Esophagus squamous epithelium (tissue), 4 donors: Measurements from ENCODE around the gene CPLX3.

Experiments used
- POLR2A ChIP-seq, 4 donors: fragments of 450-650 bp; IDR thresholded peaks; one replicate each; pipeline ENCODE4 v1.6.1; 2017; ENCODE audit warnings: antibody characterized with exemption in 4 of 4, mild to moderate bottlenecking in 4 of 4, moderate library complexity in 3 of 4
- TF ChIP-seq, protein P1 (sequence below), 6 experiments: fragments of 450-650 bp in 4 of 6; fragments of 200-600 bp in 2 of 6; sonication (generic) in 2 of 6; IDR thresholded peaks; one replicate each; pipeline ENCODE4 v1.5.1; 2016 to 2019; ENCODE audit warnings: antibody characterized with exemption in 6 of 6, mild to moderate bottlenecking in 4 of 6, moderate library complexity in 4 of 6

DNA sequence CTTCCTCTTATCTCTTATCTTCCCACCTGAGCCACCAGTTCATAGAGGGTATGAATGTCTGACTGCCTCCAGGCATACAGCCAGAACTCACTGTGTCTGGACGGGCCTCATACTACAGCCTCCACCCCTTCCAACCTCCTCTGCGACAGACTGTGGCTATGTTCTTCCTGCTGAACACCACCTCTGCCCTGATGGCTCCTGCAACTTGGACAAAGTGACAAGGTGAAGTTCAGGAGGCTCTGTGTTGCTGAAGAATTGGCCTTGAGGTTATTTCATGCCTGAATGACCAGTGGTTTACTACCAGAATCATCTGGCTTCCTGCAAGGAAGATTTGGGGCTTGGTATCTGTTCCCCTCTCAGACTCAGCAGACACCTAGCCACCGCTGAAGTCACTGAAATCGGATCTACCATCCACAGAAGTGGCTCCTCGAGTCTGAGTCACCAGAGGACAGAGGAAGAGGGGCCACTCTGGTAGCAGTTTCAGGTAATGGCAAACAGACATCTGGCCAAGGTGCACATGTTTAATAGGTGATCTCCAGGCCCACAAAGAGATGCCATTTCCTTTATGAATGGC lies 30.7 kb downstream of the CPLX3 start:
- TF ChIP-seq, protein P1, sequence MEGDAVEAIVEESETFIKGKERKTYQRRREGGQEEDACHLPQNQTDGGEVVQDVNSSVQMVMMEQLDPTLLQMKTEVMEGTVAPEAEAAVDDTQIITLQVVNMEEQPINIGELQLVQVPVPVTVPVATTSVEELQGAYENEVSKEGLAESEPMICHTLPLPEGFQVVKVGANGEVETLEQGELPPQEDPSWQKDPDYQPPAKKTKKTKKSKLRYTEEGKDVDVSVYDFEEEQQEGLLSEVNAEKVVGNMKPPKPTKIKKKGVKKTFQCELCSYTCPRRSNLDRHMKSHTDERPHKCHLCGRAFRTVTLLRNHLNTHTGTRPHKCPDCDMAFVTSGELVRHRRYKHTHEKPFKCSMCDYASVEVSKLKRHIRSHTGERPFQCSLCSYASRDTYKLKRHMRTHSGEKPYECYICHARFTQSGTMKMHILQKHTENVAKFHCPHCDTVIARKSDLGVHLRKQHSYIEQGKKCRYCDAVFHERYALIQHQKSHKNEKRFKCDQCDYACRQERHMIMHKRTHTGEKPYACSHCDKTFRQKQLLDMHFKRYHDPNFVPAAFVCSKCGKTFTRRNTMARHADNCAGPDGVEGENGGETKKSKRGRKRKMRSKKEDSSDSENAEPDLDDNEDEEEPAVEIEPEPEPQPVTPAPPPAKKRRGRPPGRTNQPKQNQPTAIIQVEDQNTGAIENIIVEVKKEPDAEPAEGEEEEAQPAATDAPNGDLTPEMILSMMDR (IDR thresholded peaks at IDR 0.05) = no peak
- no peak for TF ChIP-seq POLR2A (IDR thresholded peaks at IDR 0.05)
